ENCODE measurements around the gene JPT1. TPM values are rescaled to one million over a fixed set of nuclear protein-coding genes. Genes with fewer than 3 reads are reported as not detected.
"Not testable (repeated sequence)": the region's sequence is repeated elsewhere in the genome, so short reads cannot be mapped to it uniquely, and the experiment has no call there.

The JPT1 gene
- total and polyA plus RNA-seq, 3 experiments from 2014 or later: 123 to 200 (median 189) TPM

GRCh38 chr17:75133001-75133400 lies 21.3 kb downstream of the JPT1 start:
- CTCF ChIA-PET: interaction anchor here (0.6 to 12.6 kb wide), 4 partner anchors 10 to 172 kb away, joined by 3 to 151 read pairs (median 15); partner anchors contain the start of gene ARMC7

GRCh38 chr17:75132018-75133000 lies 22.0 kb downstream of the JPT1 start:
- Mint-ChIP-seq H3K36me3 (peaks cover 0 to 28% (median 3%) of the 10 kb centered on the region in 3 donors), H3K4me1 (peaks cover 7 to 15% (median 11%) of the 10 kb centered on the region in 3 donors), H3K4me3 (peak overlapping the region; percentile 84 to 92 (median 89)), H3K27ac (peak overlapping the region; percentile 56 to 93 (median 84))
- peak overlapping the region; percentile 52 for H3K4me3 ChIP-seq (ENCODE audit: low read length)
- H3K9me3 Mint-ChIP-seq; H3K27me3 ChIP-seq (ENCODE audit: insufficient read depth, low read length, poor library complexity, severe bottlenecking); H3K9me3 ChIP-seq (ENCODE audit: low read length); H3K27me3 Mint-ChIP-seq; DNase-seq; H3K36me3 ChIP-seq (ENCODE audit: insufficient read depth, low read length); H3K4me1 ChIP-seq (ENCODE audit: insufficient read depth, low read length): not testable (repeated sequence)
- CTCF ChIA-PET: interaction anchor here (0.6 to 12.6 kb wide), 10 partner anchors 9 to 171 kb away, joined by 3 to 151 read pairs (median 5); partner anchors contain the start of gene ARMC7
- peak overlapping the region; percentile 67 for H3K27ac ChIP-seq (ENCODE audit: low read depth, low read length)
- POLR2A ChIA-PET: interaction anchor here (0.6 to 3.1 kb wide), 11 partner anchors 8 to 383 kb away, joined by 3 to 12 read pairs (median 4); partner anchors contain the start of genes ARMC7 and MIF4GD

More at GRCh38 chr17:75133001-75133400, 21.3 kb downstream of the JPT1 start:
- Histone ChIP-seq H3K9me3 (ENCODE audit: low read length) (no peaks in the 10 kb centered on the region), H3K4me1 (ENCODE audit: insufficient read depth, low read length) (peaks cover 10% of the 10 kb centered on the region), H3K4me3 (ENCODE audit: low read length) (no peak overlapping the region), H3K36me3 (ENCODE audit: insufficient read depth, low read length) (peaks cover 8% of the 10 kb centered on the region), H3K27me3 (ENCODE audit: insufficient read depth, low read length, poor library complexity, severe bottlenecking) (no peaks in the 10 kb centered on the region), H3K27ac (ENCODE audit: low read depth, low read length) (no peak overlapping the region)
- Mint-ChIP-seq H3K27ac (peak overlapping the region in 1 of 8 donors; percentile 43), H3K4me1 (peaks cover 7 to 15% (median 11%) of the 10 kb centered on the region in 3 donors), H3K36me3 (peaks cover 0 to 28% (median 3%) of the 10 kb centered on the region in 3 donors), H3K27me3 (peaks cover 0 to under 1% of the 10 kb centered on the region in 2 donors), H3K4me3 (peak overlapping the region in 5 of 7 donors; percentile 54 to 89 (median 88)), H3K9me3 (no peaks in the 10 kb centered on the region)
- DNase-seq: no peak
- POLR2A ChIA-PET: interaction anchor here (0.7 to 3.1 kb wide), 5 partner anchors 9 to 60 kb away, joined by 3 to 12 read pairs (median 8); partner anchors contain the start of gene ARMC7

GRCh38 chr17:75131278-75132017 lies 22.9 kb downstream of the JPT1 start, which contains the start of gene NT5C:
Gene NT5C, minus strand, starts transcription at chr17:75131742. Its CDS starts 35 bp downstream, at chr17:75131707.
- peak within 1 kb of the TSS; percentile 56 to 96 (median 88) for H3K27ac Mint-ChIP-seq
- Histone ChIP-seq H3K27me3 (ENCODE audit: insufficient read depth, low read length, poor library complexity, severe bottlenecking) (no peaks in the 10 kb centered on the region), H3K4me1 (ENCODE audit: insufficient read depth, low read length) (peaks cover 10% of the 10 kb centered on the region), H3K4me3 (ENCODE audit: low read length) (peak within 1 kb of the TSS; percentile 52), H3K36me3 (ENCODE audit: insufficient read depth, low read length) (peaks cover 8% of the 10 kb centered on the region), H3K27ac (ENCODE audit: low read depth, low read length) (peak within 1 kb of the TSS; percentile 67), H3K9me3 (ENCODE audit: low read length) (no peaks in the 10 kb centered on the region)
- H3K36me3 Mint-ChIP-seq: peaks cover 0 to 28% (median 2%) of the 10 kb centered on the region in 3 donors
- DNase-seq: peak; percentile 48 to 70 (median 64)
- H3K27me3 Mint-ChIP-seq: no peaks in the 10 kb centered on the region
- ChIA-PET CTCF (interaction anchor here (0.6 to 12.6 kb wide), 14 partner anchors 9 to 175 kb away, joined by 3 to 151 read pairs (median 4); partner anchors contain the start of gene ARMC7), POLR2A (interaction anchor here (0.6 to 3.1 kb wide), 11 partner anchors 10 to 382 kb away, joined by 3 to 12 read pairs (median 4); partner anchors contain the start of genes ARMC7 and MIF4GD)
- no peaks in the 10 kb centered on the region for H3K9me3 Mint-ChIP-seq
- peak within 1 kb of the TSS; percentile 84 to 97 (median 89) for H3K4me3 Mint-ChIP-seq
- peaks cover 7 to 16% (median 11%) of the 10 kb centered on the region in 3 donors for H3K4me1 Mint-ChIP-seq

GRCh38 chr17:75130632-75131277 lies 23.6 kb downstream of the JPT1 start:
- Histone ChIP-seq H3K4me1 (ENCODE audit: insufficient read depth, low read length) (peaks cover 15% of the 10 kb centered on the region), H3K36me3 (ENCODE audit: insufficient read depth, low read length) (peaks cover 8% of the 10 kb centered on the region), H3K27ac (ENCODE audit: low read depth, low read length) (peak overlapping the region; percentile 67), H3K4me3 (ENCODE audit: low read length) (peak overlapping the region; percentile 52), H3K9me3 (ENCODE audit: low read length) (no peaks in the 10 kb centered on the region), H3K27me3 (ENCODE audit: insufficient read depth, low read length, poor library complexity, severe bottlenecking) (no peaks in the 10 kb centered on the region)
- H3K4me3 Mint-ChIP-seq: peak overlapping the region; percentile 82 to 97 (median 89)
- CTCF ChIA-PET: interaction anchor here (0.6 to 12.6 kb wide), 14 partner anchors 8 to 174 kb away, joined by 3 to 151 read pairs (median 4); partner anchors contain the start of gene ARMC7
- peak in 3 of 5 donors; percentile 30 to 60 (median 39) for DNase-seq
- no peaks in the 10 kb centered on the region for H3K27me3 Mint-ChIP-seq
- H3K36me3 Mint-ChIP-seq: peaks cover 0 to 26% (median 2%) of the 10 kb centered on the region in 3 donors
- no peaks in the 10 kb centered on the region for H3K9me3 Mint-ChIP-seq
- POLR2A ChIA-PET: interaction anchor here (0.5 to 3.1 kb wide), 9 partner anchors 10 to 71 kb away, joined by 3 to 12 read pairs (median 4); partner anchors contain the start of gene ARMC7
- peak overlapping the region; percentile 30 to 96 (median 86) for H3K27ac Mint-ChIP-seq
- H3K4me1 Mint-ChIP-seq: peaks cover 13 to 23% (median 17%) of the 10 kb centered on the region in 3 donors

GRCh38 chr17:75130059-75130631 lies 24.2 kb downstream of the JPT1 start:
- Histone ChIP-seq H3K36me3 (ENCODE audit: insufficient read depth, low read length) (peaks cover 8% of the 10 kb centered on the region), H3K27me3 (ENCODE audit: insufficient read depth, low read length, poor library complexity, severe bottlenecking) (no peaks in the 10 kb centered on the region), H3K9me3 (ENCODE audit: low read length) (no peaks in the 10 kb centered on the region), H3K4me3 (ENCODE audit: low read length) (no peak overlapping the region), H3K4me1 (ENCODE audit: insufficient read depth, low read length) (peaks cover 18% of the 10 kb centered on the region), H3K27ac (ENCODE audit: low read depth, low read length) (peak overlapping the region; percentile 67)
- CTCF ChIA-PET: interaction anchor here (1.0 to 12.6 kb wide), 6 partner anchors 11 to 90 kb away, joined by 3 to 151 read pairs (median 6); partner anchors contain the start of gene ARMC7
- peaks cover 0 to 23% (median 2%) of the 10 kb centered on the region in 3 donors for H3K36me3 Mint-ChIP-seq
- peaks cover 18 to 27% (median 20%) of the 10 kb centered on the region in 3 donors for H3K4me1 Mint-ChIP-seq
- DNase-seq: no peak
- H3K27me3 Mint-ChIP-seq: no peaks in the 10 kb centered on the region
- POLR2A ChIA-PET: interaction anchor here (0.5 to 3.1 kb wide), 6 partner anchors 10 to 120 kb away, joined by 3 to 12 read pairs (median 4); partner anchors contain the start of gene ARMC7
- H3K4me3 Mint-ChIP-seq: peak overlapping the region; percentile 60 to 97 (median 84)
- no peaks in the 10 kb centered on the region for H3K9me3 Mint-ChIP-seq
- peak overlapping the region in 7 of 8 donors; percentile 30 to 92 (median 85) for H3K27ac Mint-ChIP-seq

GRCh38 chr17:75129576-75129975 lies 24.7 kb downstream of the JPT1 start:
- H3K4me3 Mint-ChIP-seq: peak overlapping the region; percentile 28 to 88 (median 60)
- H3K36me3 ChIP-seq (ENCODE audit: insufficient read depth, low read length): peaks cover 8% of the 10 kb centered on the region
- peaks cover 0 to 20% (median 2%) of the 10 kb centered on the region in 3 donors for H3K36me3 Mint-ChIP-seq
- H3K27me3 Mint-ChIP-seq: no peaks in the 10 kb centered on the region
- no peaks in the 10 kb centered on the region for H3K9me3 ChIP-seq (ENCODE audit: low read length)
- CTCF ChIA-PET: interaction anchor here (12.6 kb wide), 1 partner anchor 15 kb away, joined by 151 read pairs; the partner anchor contains the start of gene ARMC7
- H3K27ac ChIP-seq (ENCODE audit: low read depth, low read length): no peak overlapping the region
- no peak for DNase-seq
- POLR2A ChIA-PET: no interaction called here
- peaks cover 23 to 31% (median 25%) of the 10 kb centered on the region in 3 donors for H3K4me1 Mint-ChIP-seq
- H3K27ac Mint-ChIP-seq: peak overlapping the region in 5 of 8 donors; percentile 29 to 83 (median 45)
- H3K4me3 ChIP-seq (ENCODE audit: low read length): no peak overlapping the region
- H3K27me3 ChIP-seq (ENCODE audit: insufficient read depth, low read length, poor library complexity, severe bottlenecking): no peaks in the 10 kb centered on the region
- peaks cover 24% of the 10 kb centered on the region for H3K4me1 ChIP-seq (ENCODE audit: insufficient read depth, low read length)
- H3K9me3 Mint-ChIP-seq: no peaks in the 10 kb centered on the region

All from CD8-positive, alpha-beta memory T cell (primary cell).